Skeletal muscle tissue (tissue), 4 donors: Measurements from ENCODE around the gene TGM4. TPM values are rescaled to one million over a fixed set of nuclear protein-coding genes. Genes with fewer than 3 reads are reported as not detected.

Source experiments
- H3K27ac ChIP-seq: one replicate; pipeline ENCODE4 v1.7.0; 2013; ENCODE audit warnings: mild to moderate bottlenecking, low read depth, low read length, inconsistent platforms
- H3K27me3 ChIP-seq, 3 donors: one replicate each; pipeline ENCODE4 v1.7.0; 2013; ENCODE audit warnings: low read length in 3 of 3; ENCODE audit not compliant: control insufficient read depth in 3 of 3, insufficient read depth in 3 of 3
- H3K36me3 ChIP-seq, 3 donors: one replicate each; pipeline ENCODE4 v1.7.0; 2013; ENCODE audit warnings: low read length in 3 of 3; ENCODE audit not compliant: control insufficient read depth in 3 of 3, insufficient read depth in 3 of 3
- H3K4me1 ChIP-seq, 3 donors: one replicate each; pipeline ENCODE4 v1.7.0; 2013; ENCODE audit warnings: low read length in 3 of 3, mild to moderate bottlenecking in 3 of 3; ENCODE audit not compliant: control insufficient read depth in 3 of 3, insufficient read depth in 3 of 3
- H3K4me3 ChIP-seq, 3 donors: one replicate each; pipeline ENCODE4 v1.7.0; 2013; ENCODE audit warnings: low read length in 3 of 3
- H3K9ac ChIP-seq, 3 donors: one replicate each; pipeline ENCODE4 v1.7.0; 2013; ENCODE audit warnings: low read length in 3 of 3, mild to moderate bottlenecking in 3 of 3, moderate library complexity in 2 of 3, low read depth in 1 of 3
- H3K9me3 ChIP-seq, 3 donors: one replicate each; pipeline ENCODE4 v1.7.0; 2013; ENCODE audit warnings: low read length in 3 of 3; ENCODE audit not compliant: control insufficient read depth in 3 of 3
- total RNA-seq: library from RNA; depleted of rRNA; stranded (reverse); fragments of >200 nt; gene quantifications from one replicate; pipeline ENCODE4 v1.2.3, GENCODE V29; 2014
- donor health status: Osteomylitis.

Gene TGM4
- total RNA-seq, 1 donor from 2014 or later: not detected

DNA sequence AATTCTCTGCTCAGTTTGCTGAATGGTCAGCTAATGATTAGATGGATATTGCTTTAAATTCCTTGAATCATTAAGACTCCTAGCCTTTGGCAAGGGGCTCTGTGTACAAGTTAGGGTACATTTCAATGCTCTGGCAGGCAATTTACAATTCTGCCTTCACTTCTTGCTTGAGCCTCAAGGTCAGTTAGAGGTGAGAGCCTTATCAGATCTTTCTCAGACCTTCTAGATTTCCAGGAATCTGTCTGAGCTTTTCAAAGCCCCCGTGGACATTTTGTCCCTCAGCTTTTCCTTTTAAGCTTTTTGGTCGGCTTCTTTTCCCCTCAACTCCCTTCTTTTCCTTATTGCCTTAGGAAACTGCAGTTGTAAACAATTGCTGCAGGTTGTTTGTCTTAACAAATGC is 34.7 kb downstream of the TGM4 start:
- peaks cover 0 to 2% (median 0%) of the 10 kb centered on the region in 3 donors for H3K9me3 ChIP-seq
- H3K27me3 ChIP-seq: peaks cover 0 to 9% (median 8%) of the 10 kb centered on the region in 3 donors
- H3K9ac ChIP-seq: no peak overlapping the region
- H3K36me3 ChIP-seq: no peaks in the 10 kb centered on the region
- H3K4me1 ChIP-seq: no peaks in the 10 kb centered on the region
- no peak overlapping the region for H3K27ac ChIP-seq
- no peak overlapping the region for H3K4me3 ChIP-seq

DNA sequence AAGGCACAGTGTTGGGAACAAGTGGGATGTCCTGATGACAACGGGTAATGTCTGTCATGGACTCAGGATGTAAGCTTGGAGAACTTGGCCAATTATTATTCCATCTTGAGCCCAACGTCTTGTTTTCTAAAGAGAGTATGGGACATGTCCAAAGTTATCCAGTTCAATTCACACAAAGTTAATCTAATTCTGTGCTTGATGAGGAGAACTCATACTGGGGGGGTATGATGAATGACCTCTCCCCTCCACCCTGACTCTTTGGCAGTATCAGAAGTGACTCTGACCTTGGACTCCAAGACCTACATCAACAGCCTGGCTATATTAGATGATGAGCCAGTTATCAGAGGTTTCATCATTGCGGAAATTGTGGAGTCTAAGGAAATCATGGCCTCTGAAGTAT is 36.3 kb downstream of the TGM4 start:
- H3K9me3 ChIP-seq: peaks cover 0 to 2% (median 0%) of the 10 kb centered on the region in 3 donors
- peaks cover 0 to 9% (median 8%) of the 10 kb centered on the region in 3 donors for H3K27me3 ChIP-seq
- H3K36me3 ChIP-seq: no peaks in the 10 kb centered on the region
- no peak overlapping the region for H3K9ac ChIP-seq
- H3K27ac ChIP-seq: no peak overlapping the region
- H3K4me3 ChIP-seq: no peak overlapping the region
- no peaks in the 10 kb centered on the region for H3K4me1 ChIP-seq

DNA sequence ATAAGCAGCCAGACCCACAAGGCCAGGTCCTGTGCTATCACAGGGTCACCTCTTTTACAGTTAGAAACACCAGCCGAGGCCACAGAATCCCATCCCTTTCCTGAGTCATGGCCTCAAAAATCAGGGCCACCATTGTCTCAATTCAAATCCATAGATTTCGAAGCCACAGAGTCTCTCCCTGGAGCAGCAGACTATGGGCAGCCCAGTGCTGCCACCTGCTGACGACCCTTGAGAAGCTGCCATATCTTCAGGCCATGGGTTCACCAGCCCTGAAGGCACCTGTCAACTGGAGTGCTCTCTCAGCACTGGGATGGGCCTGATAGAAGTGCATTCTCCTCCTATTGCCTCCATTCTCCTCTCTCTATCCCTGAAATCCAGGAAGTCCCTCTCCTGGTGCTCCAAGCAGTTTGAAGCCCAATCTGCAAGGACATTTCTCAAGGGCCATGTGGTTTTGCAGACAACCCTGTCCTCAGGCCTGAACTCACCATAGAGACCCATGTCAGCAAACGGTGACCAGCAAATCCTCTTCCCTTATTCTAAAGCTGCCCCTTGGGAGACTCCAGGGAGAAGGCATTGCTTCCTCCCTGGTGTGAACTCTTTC is 39.6 kb downstream of the TGM4 start:
- H3K9me3 ChIP-seq: no peaks in the 10 kb centered on the region
- no peaks in the 10 kb centered on the region for H3K4me1 ChIP-seq
- H3K27me3 ChIP-seq: peaks cover 0 to 8% (median 5%) of the 10 kb centered on the region in 3 donors
- H3K4me3 ChIP-seq: no peak overlapping the region
- no peak overlapping the region for H3K9ac ChIP-seq
- no peak overlapping the region for H3K27ac ChIP-seq
- peaks cover 8 to 18% (median 13%) of the 10 kb centered on the region in 3 donors for H3K36me3 ChIP-seq

DNA sequence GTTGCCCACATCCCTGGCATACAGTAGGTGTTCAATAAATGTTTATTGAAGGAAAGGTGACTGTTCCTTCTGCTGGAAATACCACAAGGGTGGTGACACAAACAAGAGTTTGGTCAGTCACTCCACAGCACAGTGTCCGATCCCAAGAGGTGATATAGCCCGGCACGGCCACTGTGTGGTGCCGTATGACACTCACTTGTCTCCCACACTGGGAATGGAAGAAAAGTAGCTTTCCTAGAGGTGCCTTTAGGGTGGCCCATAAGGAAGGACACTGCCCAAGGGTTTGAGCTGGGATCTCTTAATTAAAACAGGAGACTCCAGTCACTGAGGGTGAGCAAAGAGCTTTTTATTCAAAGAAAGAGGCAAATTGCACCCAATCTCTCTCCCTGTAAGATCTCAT is 40.5 kb downstream of the TGM4 start:
- Histone ChIP-seq H3K27ac (no peak overlapping the region), H3K27me3 (peaks cover 0 to 5% (median 2%) of the 10 kb centered on the region in 3 donors), H3K9me3 (no peaks in the 10 kb centered on the region), H3K4me1 (no peaks in the 10 kb centered on the region), H3K36me3 (peaks cover 8 to 18% (median 13%) of the 10 kb centered on the region in 3 donors), H3K9ac (no peak overlapping the region), H3K4me3 (no peak overlapping the region)

DNA sequence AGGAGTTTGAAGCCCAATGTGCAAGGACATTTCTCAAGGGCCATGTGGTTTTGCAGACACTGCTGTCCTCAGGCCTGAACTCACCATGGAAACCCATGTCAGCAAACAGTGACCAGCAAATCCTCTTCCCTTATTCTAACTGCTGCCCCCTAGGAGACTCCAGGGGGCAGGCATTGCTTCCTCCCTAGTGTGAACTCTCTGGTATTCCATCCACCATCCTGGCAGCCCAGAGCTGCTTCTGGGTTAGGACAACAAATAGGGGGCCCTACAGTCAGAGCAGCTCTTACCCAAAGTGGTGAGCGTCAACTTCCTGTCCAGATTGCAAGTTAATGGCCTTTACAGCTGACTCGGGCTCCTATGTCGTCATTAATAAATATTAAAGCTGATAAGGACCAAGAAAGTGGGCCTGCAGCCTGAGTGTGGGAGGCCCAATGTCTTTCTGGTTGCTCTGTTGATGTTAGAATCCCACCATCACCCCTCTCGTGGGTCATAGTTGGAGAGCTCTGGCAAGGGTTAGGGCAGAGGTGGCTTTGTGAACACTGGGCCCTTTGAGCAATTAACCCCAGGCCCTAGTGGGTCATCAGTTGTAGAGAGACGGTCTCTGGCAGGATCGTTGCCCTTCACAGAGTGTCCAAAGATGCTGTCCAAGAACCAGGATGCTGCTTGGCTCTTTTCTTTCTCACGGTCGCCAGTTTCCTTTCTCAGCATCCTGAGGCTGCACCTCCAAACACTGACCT is 41.5 kb downstream of the TGM4 start:
- H3K27me3 ChIP-seq: no peaks in the 10 kb centered on the region
- H3K4me1 ChIP-seq: peaks cover 0 to 4% (median 0%) of the 10 kb centered on the region in 3 donors
- H3K9ac ChIP-seq: no peak overlapping the region
- no peak overlapping the region for H3K4me3 ChIP-seq
- peaks cover 8 to 23% (median 20%) of the 10 kb centered on the region in 3 donors for H3K36me3 ChIP-seq
- H3K9me3 ChIP-seq: no peaks in the 10 kb centered on the region
- no peak overlapping the region for H3K27ac ChIP-seq

DNA sequence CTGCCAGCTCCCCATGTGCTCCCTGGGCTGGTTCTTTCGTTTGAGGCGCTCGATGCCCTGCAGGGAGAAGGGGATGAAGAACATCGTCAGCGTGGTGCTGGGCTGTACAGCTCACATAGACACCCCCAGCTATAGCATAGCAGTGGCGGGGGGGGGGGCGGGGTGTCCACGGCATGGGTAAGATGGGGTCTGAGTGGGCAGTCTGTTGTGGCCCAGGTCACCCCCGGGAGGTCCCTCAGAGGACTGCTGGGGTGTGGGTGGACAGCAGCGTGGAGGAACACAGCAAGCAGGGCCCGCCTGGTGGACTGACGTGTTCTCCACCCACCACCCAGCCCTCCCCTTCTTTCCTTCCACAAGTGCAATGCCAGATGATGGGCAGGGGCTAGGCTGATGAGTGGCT is 43.7 kb downstream of the TGM4 start:
- Histone ChIP-seq H3K4me3 (no peak overlapping the region), H3K4me1 (peaks cover 0 to 4% (median 0%) of the 10 kb centered on the region in 3 donors), H3K36me3 (peaks cover 18 to 31% (median 30%) of the 10 kb centered on the region in 3 donors), H3K27ac (no peak overlapping the region), H3K9me3 (no peaks in the 10 kb centered on the region), H3K27me3 (no peaks in the 10 kb centered on the region), H3K9ac (no peak overlapping the region)

DNA sequence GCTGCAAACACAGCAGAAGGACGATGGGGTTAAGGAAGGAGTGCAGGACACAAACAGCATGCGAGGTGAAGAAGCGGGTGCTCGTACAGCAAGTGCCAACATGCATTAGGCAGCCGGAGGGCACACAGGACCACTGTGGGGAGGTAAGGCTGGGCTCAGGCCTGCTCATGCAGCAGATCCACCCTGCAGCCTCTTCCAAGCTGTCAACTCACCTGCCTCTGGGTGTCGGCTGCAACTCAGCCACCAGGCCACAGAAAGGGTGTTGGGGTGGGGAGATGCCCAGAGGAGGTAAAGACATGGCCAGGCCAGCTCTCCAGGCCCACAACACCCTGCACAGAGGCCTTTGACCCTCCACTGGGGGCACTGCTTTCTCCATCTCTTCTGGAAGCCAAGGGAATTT is 44.2 kb downstream of the TGM4 start:
- peaks cover 18 to 32% (median 30%) of the 10 kb centered on the region in 3 donors for H3K36me3 ChIP-seq

DNA sequence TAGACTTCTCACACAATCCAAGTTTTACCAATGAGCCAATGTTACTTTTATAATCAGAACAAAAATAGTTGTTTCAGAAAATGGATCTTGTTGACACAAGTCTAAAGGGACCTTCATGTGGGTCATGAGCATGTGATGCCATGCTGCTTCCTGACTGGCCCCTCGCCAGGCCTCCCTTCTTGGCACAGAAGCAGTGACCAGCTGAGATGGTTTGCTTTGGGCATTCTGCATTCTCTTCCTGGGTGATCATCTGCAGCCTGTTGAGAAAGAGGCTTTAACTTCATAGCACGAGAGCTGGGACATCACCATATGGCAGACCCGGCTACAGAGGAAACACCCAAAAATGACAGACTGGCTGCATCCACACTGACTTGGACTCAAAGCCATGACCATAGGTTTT is 45.7 kb downstream of the TGM4 start:
- Histone ChIP-seq H3K27ac (no peak overlapping the region), H3K36me3 (peaks cover 18 to 38% (median 30%) of the 10 kb centered on the region in 3 donors), H3K9ac (no peak overlapping the region), H3K27me3 (no peaks in the 10 kb centered on the region), H3K4me3 (no peak overlapping the region), H3K4me1 (peaks cover 0 to 4% (median 0%) of the 10 kb centered on the region in 3 donors), H3K9me3 (no peaks in the 10 kb centered on the region)

More for the DNA sequence above, 44.2 kb downstream of the TGM4 start:
- no peaks in the 10 kb centered on the region for H3K27me3 ChIP-seq
- H3K9ac ChIP-seq: no peak overlapping the region
- H3K27ac ChIP-seq: no peak overlapping the region
- H3K4me3 ChIP-seq: no peak overlapping the region
- H3K9me3 ChIP-seq: no peaks in the 10 kb centered on the region
- peaks cover 0 to 4% (median 0%) of the 10 kb centered on the region in 3 donors for H3K4me1 ChIP-seq

DNA sequence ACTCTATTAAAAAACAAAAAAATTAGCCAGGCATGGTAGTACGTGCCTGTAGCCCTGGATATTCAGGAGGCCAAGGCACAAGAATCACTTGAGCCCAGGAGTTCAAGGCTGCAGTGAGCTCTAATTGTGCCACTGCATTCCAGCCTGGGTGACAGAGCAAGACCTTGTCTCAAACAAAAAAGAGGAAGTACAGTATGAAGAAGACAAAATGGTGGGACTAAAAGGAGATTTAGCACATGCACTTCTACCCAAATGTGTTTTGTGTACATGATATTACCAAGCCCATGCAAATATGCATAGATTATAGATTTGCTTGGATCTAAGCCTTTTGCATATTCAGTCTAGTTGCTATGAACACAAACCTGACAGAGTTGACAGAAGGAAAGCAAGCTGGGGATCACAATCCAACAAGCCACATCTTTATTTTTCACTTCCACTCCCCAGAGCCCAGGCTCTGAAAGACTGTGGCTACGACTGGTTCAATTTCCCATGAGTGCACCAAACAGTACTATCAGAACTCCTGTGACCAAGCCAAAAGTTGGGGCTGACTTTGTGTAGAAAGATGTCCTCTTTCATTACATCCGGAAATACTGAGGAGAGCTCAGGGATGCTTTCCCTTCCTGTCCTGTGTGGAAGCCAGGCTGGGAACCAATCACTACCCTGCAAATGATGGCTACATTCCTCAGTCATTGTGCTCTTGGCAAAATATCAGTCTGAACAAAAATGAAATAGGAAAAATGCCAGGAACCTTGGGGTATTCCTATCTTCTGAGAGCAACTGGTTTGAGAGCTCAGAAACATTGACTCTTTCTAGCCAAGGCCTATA is 49.4 kb downstream of the TGM4 start:
- no peak overlapping the region for H3K9ac ChIP-seq
- peaks cover 39 to 50% (median 44%) of the 10 kb centered on the region in 3 donors for H3K36me3 ChIP-seq
- no peaks in the 10 kb centered on the region for H3K9me3 ChIP-seq
- no peaks in the 10 kb centered on the region for H3K27me3 ChIP-seq
- H3K4me3 ChIP-seq: no peak overlapping the region
- peaks cover 0 to 4% (median 0%) of the 10 kb centered on the region in 3 donors for H3K4me1 ChIP-seq
- no peak overlapping the region for H3K27ac ChIP-seq
